GM19463 (cell line): ENCODE measurements around the gene NUDT1.
A peak's percentile ranks its signal among the peaks of the same experiment; 100 is the strongest.

ENCODE experiments used
- ATAC-seq: cut with Tn5 transposase; IDR thresholded peaks from one replicate; pipeline ENCODE4 v1.9.1; 2021; ENCODE audit warnings: mild to moderate bottlenecking, moderate library complexity; ENCODE audit not compliant: unreplicated experiment

NUDT1 gene

GRCh38 chr7:2222516-2222915 is 19.5 kb upstream of the NUDT1 start:
- no peak for ATAC-seq

DNA sequence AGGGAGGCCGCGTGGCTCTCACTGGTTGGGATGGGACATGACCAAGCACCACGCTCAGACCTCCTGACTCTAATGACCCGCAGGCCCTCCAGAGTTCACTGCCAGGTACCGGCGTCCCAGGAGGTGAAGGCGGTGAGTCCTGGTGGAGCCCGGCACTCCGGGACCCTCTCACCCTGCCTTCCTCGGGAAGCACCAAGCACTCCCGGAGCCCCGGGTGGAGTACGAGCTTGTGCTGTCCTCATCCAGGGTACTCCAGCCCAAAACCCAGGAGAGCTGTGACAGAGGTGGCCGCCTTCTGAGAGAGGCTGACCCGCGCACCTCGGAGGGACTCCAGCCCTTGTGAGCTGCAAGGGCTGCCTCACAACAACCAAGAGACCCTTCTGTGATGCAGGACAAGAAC is 18.7 kb upstream of the NUDT1 start:
- ATAC-seq, result no peak

- ATAC-seq, result no peak
Observed at GRCh38 chr7:2224491-2224928, 17.5 kb upstream of the NUDT1 start.

- ATAC-seq, result no peak
Observed at GRCh38 chr7:2224934-2225333, 17.1 kb upstream of the NUDT1 start.

GRCh38 chr7:2225336-2225735 is 16.7 kb upstream of the NUDT1 start:
- ATAC-seq, result no peak

GRCh38 chr7:2225830-2226229 is 16.2 kb upstream of the NUDT1 start:
- ATAC-seq, result no peak

DNA sequence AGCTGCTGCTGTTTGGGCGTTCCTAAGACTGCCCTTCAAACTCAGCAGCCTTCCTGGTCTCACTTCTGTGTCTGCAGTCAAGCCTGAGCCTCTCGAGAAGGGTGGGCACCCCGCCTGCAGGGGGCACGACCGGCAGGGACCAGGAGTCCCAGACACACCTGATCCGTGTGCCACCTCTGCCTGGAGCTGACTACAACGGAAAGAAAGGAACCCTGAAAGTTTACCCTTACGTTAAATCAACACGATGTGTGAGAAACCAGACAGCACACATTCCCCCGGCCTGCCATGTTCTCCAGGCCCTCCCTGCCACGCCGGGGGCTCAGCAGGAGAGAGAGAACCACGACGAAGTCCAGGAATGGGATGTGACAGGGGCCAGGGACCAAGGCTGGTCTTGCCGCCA is 14.3 kb upstream of the NUDT1 start:
- no peak for ATAC-seq

GRCh38 chr7:2228921-2229320 is 13.1 kb upstream of the NUDT1 start:
- ATAC-seq, result no peak

DNA sequence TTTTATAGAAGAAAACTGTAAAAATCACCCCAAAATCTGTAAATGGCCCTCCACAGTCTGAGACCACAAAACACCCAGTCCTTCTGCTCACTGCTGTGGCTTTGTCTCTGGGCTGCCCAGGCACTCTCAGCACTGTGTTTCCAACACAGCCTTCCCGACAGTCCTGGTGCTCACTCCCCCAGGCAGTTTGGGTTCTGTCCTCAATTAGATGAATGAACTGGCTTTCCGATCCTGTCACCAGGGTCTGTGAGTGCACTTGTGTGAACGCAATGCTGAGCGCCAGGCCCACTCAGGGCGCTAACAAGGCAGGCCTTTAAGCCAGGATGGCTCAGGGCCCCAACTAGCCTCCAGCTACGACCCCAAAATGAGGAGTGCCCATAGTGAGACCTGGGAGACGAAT is 12.6 kb upstream of the NUDT1 start:
- ATAC-seq, result no peak

DNA sequence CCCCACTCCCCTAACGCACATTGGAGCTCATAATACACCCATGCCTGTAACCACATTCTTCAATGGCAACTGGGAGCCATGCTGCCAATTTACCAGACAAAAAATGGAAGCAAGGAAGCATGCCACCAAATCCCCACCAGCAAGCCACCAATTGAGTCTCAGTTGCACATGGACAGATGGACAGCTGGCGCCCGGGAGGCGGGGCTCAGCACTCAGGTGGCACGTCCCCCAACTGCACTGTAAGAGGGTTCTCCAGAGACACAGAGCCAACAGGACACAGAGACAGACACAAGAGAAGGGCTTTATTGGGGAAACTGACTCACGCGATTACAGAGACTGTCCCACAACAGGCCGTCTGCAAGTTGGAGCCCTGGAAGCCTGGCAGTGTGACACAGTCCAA is 11.8 kb upstream of the NUDT1 start:
- no peak for ATAC-seq

GRCh38 chr7:2230882-2231281 is 11.1 kb upstream of the NUDT1 start:
- ATAC-seq, result no peak

GRCh38 chr7:2231992-2232765 is 9.8 kb upstream of the NUDT1 start:
- peak; percentile 24 for ATAC-seq

DNA sequence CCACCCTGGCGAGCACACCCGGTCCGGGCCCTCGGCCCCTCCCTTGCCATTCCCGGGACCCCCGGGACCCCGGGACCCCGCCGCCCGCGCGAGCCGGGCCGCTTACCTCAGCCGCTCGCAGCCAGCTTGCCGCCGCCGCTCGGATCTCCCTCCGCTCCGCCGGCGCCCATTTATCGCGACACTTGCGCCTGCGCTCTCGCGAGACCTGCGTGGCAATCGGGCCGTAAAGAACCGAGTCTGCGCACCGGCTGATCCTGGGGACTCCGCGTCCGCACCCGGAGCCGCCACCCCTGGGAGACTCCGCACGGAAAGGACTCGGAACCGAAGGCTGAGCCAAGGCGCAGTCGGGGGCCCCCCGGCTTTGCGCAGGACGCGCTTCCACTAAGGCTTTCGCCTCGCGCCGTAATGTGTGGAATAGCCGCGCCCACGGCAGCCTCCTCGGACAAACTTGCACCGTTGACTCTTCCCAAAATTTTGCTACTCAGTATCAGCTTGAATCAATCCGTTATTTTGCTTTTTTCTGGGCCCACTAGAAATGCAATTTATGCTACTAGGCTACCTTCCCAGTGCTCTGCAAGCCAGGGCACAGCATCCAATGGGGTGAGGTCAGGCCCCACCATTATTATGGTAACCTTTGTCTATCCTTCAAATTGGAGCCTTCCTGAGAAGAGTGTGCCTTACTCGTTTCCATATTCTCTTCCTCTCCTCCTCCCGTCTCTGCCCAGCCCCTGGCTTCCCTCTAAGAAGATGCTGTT is 9.1 kb upstream of the NUDT1 start, which contains the start of gene MAD1L1:
MAD1L1 (minus strand) TSS at position 180 of the 755 bp plus-strand sequence. CDS start 2,812 bp downstream, outside the sequence.
- peak; percentile 62 for ATAC-seq

DNA sequence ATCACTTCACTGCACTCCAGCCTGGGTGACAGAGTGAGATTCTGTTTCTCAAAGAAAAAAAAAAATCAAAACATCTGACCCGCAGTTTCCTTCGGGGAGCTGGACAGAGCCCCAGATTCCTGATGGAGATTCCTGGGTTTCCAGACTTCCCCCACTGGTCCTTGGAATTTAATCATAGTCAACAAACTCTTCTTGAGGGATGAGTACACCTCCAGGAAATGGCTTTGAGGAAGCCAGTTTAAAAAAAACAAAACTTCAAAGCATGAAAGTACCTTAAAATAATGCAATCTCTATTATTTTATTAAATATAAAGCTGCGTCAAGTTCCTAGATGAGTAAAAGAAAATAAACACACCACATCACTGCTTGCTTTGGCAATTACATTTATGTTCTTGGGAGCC is 8.1 kb upstream of the NUDT1 start:
- ATAC-seq, result no peak

DNA sequence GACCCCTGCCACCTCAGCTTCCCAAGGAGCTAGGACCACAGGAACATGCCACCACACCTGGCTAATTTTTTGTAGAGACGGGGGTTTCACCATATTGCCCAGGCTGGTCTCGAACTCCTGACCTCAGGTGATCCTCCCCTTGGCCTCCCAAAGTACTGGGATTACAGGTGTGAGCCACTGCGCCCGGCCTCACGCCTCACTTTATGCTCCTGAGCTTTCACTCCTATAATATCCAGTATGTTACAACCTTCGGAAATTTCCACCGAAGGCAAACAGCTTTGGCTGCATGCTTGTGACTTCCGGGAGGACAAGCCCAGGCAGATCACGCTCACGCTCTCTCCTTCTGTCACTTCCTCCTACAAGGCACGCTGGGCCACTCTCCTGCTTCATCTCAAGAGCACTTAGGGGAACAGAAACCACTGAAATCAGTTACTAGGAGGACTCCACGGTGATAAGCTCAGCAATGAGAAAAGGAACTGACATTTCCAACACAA is 4.9 kb upstream of the NUDT1 start:
- ATAC-seq, result peak; percentile 67

DNA sequence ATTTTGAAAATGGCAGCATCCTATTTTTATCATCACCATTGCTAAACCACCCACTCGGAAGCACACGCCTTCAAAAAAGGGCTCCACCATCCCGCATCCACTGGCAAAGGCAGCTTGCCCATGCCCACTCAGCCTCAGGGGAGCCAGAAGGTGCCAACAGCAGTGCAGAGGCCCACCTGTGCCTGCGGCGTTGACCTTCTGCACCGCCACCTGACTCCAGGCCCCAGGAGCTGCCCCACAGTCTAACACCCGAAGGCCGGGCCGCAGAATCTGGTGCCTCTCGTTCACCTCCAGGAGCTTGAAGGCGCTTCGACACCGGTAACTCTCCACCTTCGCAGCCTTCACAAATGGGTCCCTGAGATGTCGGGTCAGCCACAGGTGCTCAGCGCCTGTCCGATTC is 2.8 kb upstream of the NUDT1 start:
- ATAC-seq, result no peak

GRCh38 chr7:2242541-2243429 is 759 bp downstream of the NUDT1 start:
- no peak for ATAC-seq

GRCh38 chr7:2243458-2243857 is 1.4 kb downstream of the NUDT1 start:
- ATAC-seq, result no peak

GRCh38 chr7:2244404-2244995 is 2.5 kb downstream of the NUDT1 start:
- no peak for ATAC-seq

DNA sequence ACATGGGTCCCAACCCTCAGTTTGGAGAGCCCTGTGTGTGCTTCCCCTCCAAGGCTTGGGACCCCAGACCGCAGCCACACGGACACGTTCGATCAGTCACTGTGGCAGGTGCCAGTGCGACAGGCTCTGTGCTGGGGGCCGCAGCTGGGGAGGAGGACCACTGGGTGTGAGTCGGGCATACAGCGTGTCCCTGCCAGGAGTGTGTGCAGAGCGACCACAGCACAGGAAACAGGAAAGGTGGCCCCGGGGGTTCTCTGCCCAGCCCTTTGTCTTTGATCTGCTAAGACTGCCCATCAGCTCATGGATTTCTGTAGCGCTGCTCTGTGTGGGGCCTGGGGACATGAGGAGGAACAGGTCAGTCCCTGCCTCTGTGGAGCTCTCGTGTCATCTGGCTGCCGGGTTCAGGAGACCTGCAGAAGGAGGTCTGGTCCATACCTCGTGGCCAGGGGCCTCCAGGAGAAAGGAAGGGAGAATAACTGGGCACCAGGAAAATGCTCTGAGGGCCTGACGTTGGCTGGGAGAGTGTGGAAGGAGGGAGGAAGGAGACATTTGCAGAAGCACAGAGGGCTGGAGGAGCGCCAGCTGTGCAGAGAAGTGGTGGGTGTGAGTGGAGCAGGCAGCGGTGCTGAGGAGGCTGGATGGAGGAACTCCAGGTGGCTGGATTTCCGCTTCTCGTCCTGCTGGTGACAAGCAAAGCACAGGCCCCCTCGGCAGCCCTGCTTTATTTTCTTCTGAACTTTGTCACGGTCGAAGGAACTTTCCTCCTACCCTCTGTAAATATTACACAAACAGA is 4.1 kb downstream of the NUDT1 start:
- no peak for ATAC-seq
